ENCODE data around the gene ANKRD28. TPM values are rescaled to one million over a fixed set of nuclear protein-coding genes. Genes with fewer than 3 reads are reported as not detected.
"Not testable (repeated sequence)": the region's sequence is repeated elsewhere in the genome, so short reads cannot be mapped to it uniquely, and the experiment has no call there.

Gene ANKRD28
- polyA plus RNA-seq, 2 donors = 6.6 to 9.2 TPM

- no peak overlapping the region for H3K27ac ChIP-seq (ENCODE audit: low read depth in 2 of 2, low read length in 1 of 2)
- no peaks in the 10 kb centered on the region for H3K4me1 ChIP-seq (ENCODE audit: control insufficient read depth in 2 of 2, insufficient read depth in 2 of 2, low read length in 1 of 2)
- no peaks in the 10 kb centered on the region for H3K36me3 ChIP-seq (ENCODE audit: control insufficient read depth in 2 of 2, insufficient read depth in 2 of 2, low read length in 1 of 2)
- WGBS, 2 donors = 95 to 98% methylated on average over 3 of the region's 3 CpGs
- no peak overlapping the region for H3K4me3 ChIP-seq (ENCODE audit: low read depth in 1 of 2, low read length in 2 of 2)
- H3K9me3 ChIP-seq (ENCODE audit: control insufficient read depth in 2 of 2, insufficient read depth in 1 of 2, low read depth in 1 of 2, low read length in 1 of 2) = no peaks in the 10 kb centered on the region
- no peaks in the 10 kb centered on the region for H3K27me3 ChIP-seq (ENCODE audit: control insufficient read depth in 1 of 2, insufficient read depth in 2 of 2, low read length in 2 of 2)
These were observed 54.2 kb downstream of the ANKRD28 start for GRCh38 chr3:15743587-15744009.

- not testable (repeated sequence) for H3K36me3 ChIP-seq (ENCODE audit: control insufficient read depth in 2 of 2, insufficient read depth in 2 of 2, low read length in 1 of 2); H3K9me3 ChIP-seq (ENCODE audit: control insufficient read depth in 2 of 2, insufficient read depth in 1 of 2, low read depth in 1 of 2, low read length in 1 of 2); H3K4me1 ChIP-seq (ENCODE audit: control insufficient read depth in 2 of 2, insufficient read depth in 2 of 2, low read length in 1 of 2); H3K27me3 ChIP-seq (ENCODE audit: control insufficient read depth in 1 of 2, insufficient read depth in 2 of 2, low read length in 2 of 2); H3K4me3 ChIP-seq (ENCODE audit: low read depth in 1 of 2, low read length in 2 of 2); H3K27ac ChIP-seq (ENCODE audit: low read depth in 2 of 2, low read length in 1 of 2)
- 98% methylated on average over 16 to 25 of the region's 26 CpGs for WGBS, 2 donors
These were observed 55.5 kb downstream of the ANKRD28 start for GRCh38 chr3:15742236-15742635.

- not testable (repeated sequence) for H3K27me3 ChIP-seq (ENCODE audit: control insufficient read depth in 1 of 2, insufficient read depth in 2 of 2, low read length in 2 of 2); H3K9me3 ChIP-seq (ENCODE audit: control insufficient read depth in 2 of 2, insufficient read depth in 1 of 2, low read depth in 1 of 2, low read length in 1 of 2); H3K4me1 ChIP-seq (ENCODE audit: control insufficient read depth in 2 of 2, insufficient read depth in 2 of 2, low read length in 1 of 2); H3K4me3 ChIP-seq (ENCODE audit: low read depth in 1 of 2, low read length in 2 of 2); H3K36me3 ChIP-seq (ENCODE audit: control insufficient read depth in 2 of 2, insufficient read depth in 2 of 2, low read length in 1 of 2); H3K27ac ChIP-seq (ENCODE audit: low read depth in 2 of 2, low read length in 1 of 2)
- WGBS, 2 donors = 96 to 99% methylated on average over 8 to 9 of the region's 11 CpGs
These were observed 59.2 kb downstream of the ANKRD28 start for GRCh38 chr3:15738616-15739005.

- Histone ChIP-seq H3K36me3 (ENCODE audit: control insufficient read depth in 2 of 2, insufficient read depth in 2 of 2, low read length in 1 of 2) (peaks cover 0 to 3% of the 10 kb centered on the region in 2 donors), H3K9me3 (ENCODE audit: control insufficient read depth in 2 of 2, insufficient read depth in 1 of 2, low read depth in 1 of 2, low read length in 1 of 2) (no peaks in the 10 kb centered on the region), H3K27ac (ENCODE audit: low read depth in 2 of 2, low read length in 1 of 2) (no peak overlapping the region), H3K4me1 (ENCODE audit: control insufficient read depth in 2 of 2, insufficient read depth in 2 of 2, low read length in 1 of 2) (no peaks in the 10 kb centered on the region), H3K4me3 (ENCODE audit: low read depth in 1 of 2, low read length in 2 of 2) (no peak overlapping the region), H3K27me3 (ENCODE audit: control insufficient read depth in 1 of 2, insufficient read depth in 2 of 2, low read length in 2 of 2) (no peaks in the 10 kb centered on the region)
- 97 to 98% methylated on average over 2 of the region's 2 CpGs for WGBS, 2 donors
These were observed 66.8 kb downstream of the ANKRD28 start for GRCh38 chr3:15731024-15731423.

DNA sequence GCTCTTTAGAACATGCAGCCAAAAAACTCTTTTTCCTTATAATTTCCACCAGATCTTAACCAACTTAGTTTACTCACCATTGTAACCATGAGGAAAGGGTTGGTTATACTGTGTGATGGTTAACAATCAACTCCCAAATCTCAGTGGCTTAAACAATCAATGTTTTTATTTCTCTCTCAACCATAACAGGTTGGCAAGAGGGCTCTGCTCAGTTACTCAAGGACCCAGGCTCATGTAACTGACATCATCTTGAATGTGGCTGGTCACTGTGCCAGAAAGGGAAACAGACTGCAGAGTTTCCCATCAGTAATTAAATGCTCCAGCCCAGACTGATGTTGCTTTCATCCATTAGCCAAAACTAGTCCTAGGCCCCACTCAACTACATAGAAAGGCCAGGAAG is 69.0 kb downstream of the ANKRD28 start:
- Histone ChIP-seq H3K36me3 (ENCODE audit: control insufficient read depth in 2 of 2, insufficient read depth in 2 of 2, low read length in 1 of 2) (peaks cover 0 to 3% of the 10 kb centered on the region in 2 donors), H3K27ac (ENCODE audit: low read depth in 2 of 2, low read length in 1 of 2) (no peak overlapping the region), H3K4me3 (ENCODE audit: low read depth in 1 of 2, low read length in 2 of 2) (no peak overlapping the region), H3K9me3 (ENCODE audit: control insufficient read depth in 2 of 2, insufficient read depth in 1 of 2, low read depth in 1 of 2, low read length in 1 of 2) (no peaks in the 10 kb centered on the region), H3K27me3 (ENCODE audit: control insufficient read depth in 1 of 2, insufficient read depth in 2 of 2, low read length in 2 of 2) (no peaks in the 10 kb centered on the region), H3K4me1 (ENCODE audit: control insufficient read depth in 2 of 2, insufficient read depth in 2 of 2, low read length in 1 of 2) (no peaks in the 10 kb centered on the region)

DNA sequence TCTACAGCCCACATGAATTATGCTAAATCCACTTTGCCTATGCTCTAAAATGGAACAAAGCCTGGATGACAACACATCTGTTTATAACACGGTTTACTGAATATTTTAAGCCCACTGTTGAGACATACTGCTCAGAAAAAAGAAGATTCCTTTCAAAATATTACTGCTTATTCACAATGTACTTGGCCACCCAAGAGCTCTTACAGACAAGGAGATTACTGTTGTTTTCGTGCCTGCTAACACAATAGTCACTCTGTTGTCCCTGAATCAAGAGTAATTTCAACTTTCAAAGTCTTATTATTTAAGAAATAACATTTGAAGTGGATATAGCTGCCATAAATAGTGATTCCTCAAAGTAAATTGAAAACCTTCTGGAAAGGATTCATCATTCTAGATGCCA is 70.9 kb downstream of the ANKRD28 start:
- H3K27me3 ChIP-seq (ENCODE audit: control insufficient read depth in 1 of 2, insufficient read depth in 2 of 2, low read length in 2 of 2) = no peaks in the 10 kb centered on the region
- H3K36me3 ChIP-seq (ENCODE audit: control insufficient read depth in 2 of 2, insufficient read depth in 2 of 2, low read length in 1 of 2) = peaks cover 0 to 2% of the 10 kb centered on the region in 2 donors
- H3K9me3 ChIP-seq (ENCODE audit: control insufficient read depth in 2 of 2, insufficient read depth in 1 of 2, low read depth in 1 of 2, low read length in 1 of 2) = no peaks in the 10 kb centered on the region
- H3K4me3 ChIP-seq (ENCODE audit: low read depth in 1 of 2, low read length in 2 of 2) = no peak overlapping the region
- WGBS, 2 donors = 75 to 78% methylated on average over 2 of the region's 2 CpGs
- H3K27ac ChIP-seq (ENCODE audit: low read depth in 2 of 2, low read length in 1 of 2) = no peak overlapping the region
- H3K4me1 ChIP-seq (ENCODE audit: control insufficient read depth in 2 of 2, insufficient read depth in 2 of 2, low read length in 1 of 2) = no peaks in the 10 kb centered on the region

DNA sequence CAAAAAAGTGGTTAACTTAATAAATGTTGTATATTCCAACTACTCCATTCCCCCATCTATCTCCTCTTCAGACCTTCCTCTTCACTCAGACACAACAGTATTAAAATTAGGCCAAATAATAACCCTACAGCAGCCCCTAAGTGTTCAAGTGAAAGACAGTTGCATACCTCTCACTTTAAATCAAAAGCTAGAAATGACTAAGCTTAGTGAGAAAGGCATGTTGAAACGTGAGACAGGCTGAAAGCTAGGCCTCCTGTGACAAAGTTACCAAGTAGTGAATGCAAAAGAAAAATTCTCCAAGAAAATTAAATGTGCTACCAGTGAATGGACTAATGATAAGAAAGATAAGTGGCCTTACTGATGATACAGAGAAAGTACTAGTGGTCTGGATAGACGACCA is 71.7 kb downstream of the ANKRD28 start:
- Histone ChIP-seq H3K4me3 (ENCODE audit: low read depth in 1 of 2, low read length in 2 of 2) (no peak overlapping the region), H3K27ac (ENCODE audit: low read depth in 2 of 2, low read length in 1 of 2) (no peak overlapping the region), H3K36me3 (ENCODE audit: control insufficient read depth in 2 of 2, insufficient read depth in 2 of 2, low read length in 1 of 2) (peaks cover 0 to 2% of the 10 kb centered on the region in 2 donors), H3K4me1 (ENCODE audit: control insufficient read depth in 2 of 2, insufficient read depth in 2 of 2, low read length in 1 of 2) (no peaks in the 10 kb centered on the region), H3K9me3 (ENCODE audit: control insufficient read depth in 2 of 2, insufficient read depth in 1 of 2, low read depth in 1 of 2, low read length in 1 of 2) (no peaks in the 10 kb centered on the region), H3K27me3 (ENCODE audit: control insufficient read depth in 1 of 2, insufficient read depth in 2 of 2, low read length in 2 of 2) (no peaks in the 10 kb centered on the region)
- WGBS, 2 donors = 32 to 50% methylated on average over 2 of the region's 2 CpGs

DNA sequence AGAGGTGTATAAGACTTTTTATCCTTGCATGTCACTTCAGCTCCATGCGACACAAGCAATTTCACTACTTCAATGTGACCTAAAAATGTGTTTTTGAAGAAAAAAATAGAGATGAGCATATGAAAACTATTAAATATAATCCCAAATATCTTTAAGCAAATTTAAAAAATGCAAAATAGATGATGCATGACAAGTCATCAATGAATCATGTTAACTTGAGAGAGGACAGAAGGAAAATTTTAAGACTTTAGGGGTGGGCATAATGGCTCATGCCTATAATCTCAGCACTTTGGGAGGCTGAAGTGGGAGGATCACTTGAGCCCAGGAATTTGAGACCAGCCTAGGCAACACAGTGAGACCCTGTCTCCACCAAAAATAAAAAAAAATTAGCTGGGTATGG is 73.3 kb downstream of the ANKRD28 start:
- Histone ChIP-seq H3K36me3 (ENCODE audit: control insufficient read depth in 2 of 2, insufficient read depth in 2 of 2, low read length in 1 of 2) (peaks cover 0 to 5% of the 10 kb centered on the region in 2 donors), H3K9me3 (ENCODE audit: control insufficient read depth in 2 of 2, insufficient read depth in 1 of 2, low read depth in 1 of 2, low read length in 1 of 2) (no peaks in the 10 kb centered on the region), H3K4me1 (ENCODE audit: control insufficient read depth in 2 of 2, insufficient read depth in 2 of 2, low read length in 1 of 2) (no peaks in the 10 kb centered on the region), H3K4me3 (ENCODE audit: low read depth in 1 of 2, low read length in 2 of 2) (no peak overlapping the region), H3K27me3 (ENCODE audit: control insufficient read depth in 1 of 2, insufficient read depth in 2 of 2, low read length in 2 of 2) (no peaks in the 10 kb centered on the region), H3K27ac (ENCODE audit: low read depth in 2 of 2, low read length in 1 of 2) (no peak overlapping the region)
- WGBS, 2 donors = 97 to 100% methylated on average over 1 of the region's 1 CpG

- no peak overlapping the region for H3K4me3 ChIP-seq (ENCODE audit: low read depth in 1 of 2, low read length in 2 of 2)
- no peaks in the 10 kb centered on the region for H3K4me1 ChIP-seq (ENCODE audit: control insufficient read depth in 2 of 2, insufficient read depth in 2 of 2, low read length in 1 of 2)
- no peak overlapping the region for H3K27ac ChIP-seq (ENCODE audit: low read depth in 2 of 2, low read length in 1 of 2)
- H3K36me3 ChIP-seq (ENCODE audit: control insufficient read depth in 2 of 2, insufficient read depth in 2 of 2, low read length in 1 of 2) = peaks cover 0 to 5% of the 10 kb centered on the region in 2 donors
- H3K9me3 ChIP-seq (ENCODE audit: control insufficient read depth in 2 of 2, insufficient read depth in 1 of 2, low read depth in 1 of 2, low read length in 1 of 2) = no peaks in the 10 kb centered on the region
- H3K27me3 ChIP-seq (ENCODE audit: control insufficient read depth in 1 of 2, insufficient read depth in 2 of 2, low read length in 2 of 2) = no peaks in the 10 kb centered on the region
These were observed 74.2 kb downstream of the ANKRD28 start for GRCh38 chr3:15723624-15723884.

DNA sequence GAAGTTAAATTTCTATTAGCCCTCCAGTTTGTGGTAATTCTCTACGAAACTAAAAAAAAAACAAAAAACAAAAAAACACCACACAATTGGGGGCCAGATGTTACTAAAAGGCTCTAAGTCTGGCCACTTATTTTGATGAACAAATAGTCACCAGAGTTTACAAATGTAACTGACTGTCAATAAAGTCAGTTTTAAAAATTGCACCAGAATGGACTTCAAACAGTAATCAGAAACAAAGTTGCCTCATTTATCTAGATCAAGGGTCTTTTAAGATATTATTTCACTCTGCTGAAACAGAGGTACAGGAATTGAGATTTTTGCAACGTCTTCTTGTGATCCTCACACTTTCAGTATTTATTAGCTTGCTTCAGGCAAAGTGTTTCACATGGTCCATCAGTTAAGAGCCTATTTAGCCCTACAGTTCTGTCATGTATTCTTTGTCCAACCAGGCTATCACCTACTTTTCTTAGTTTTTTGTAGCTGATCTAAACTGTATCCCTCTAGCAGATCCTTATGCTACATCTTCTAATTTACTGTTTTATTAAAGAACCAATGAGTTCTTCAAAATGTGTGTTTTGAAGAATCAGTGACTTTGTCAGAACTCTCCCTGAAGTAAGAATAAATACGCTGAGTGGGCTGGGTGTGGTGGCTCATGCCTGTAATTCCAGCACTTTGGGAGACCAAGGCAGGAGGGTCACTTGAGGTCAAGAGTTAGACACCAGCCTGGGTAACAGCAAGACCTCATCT is 74.7 kb downstream of the ANKRD28 start:
- no peak overlapping the region for H3K4me3 ChIP-seq (ENCODE audit: low read depth in 1 of 2, low read length in 2 of 2)
- 59 to 84% methylated on average over 3 of the region's 3 CpGs for WGBS, 2 donors

More for the DNA sequence above, 74.7 kb downstream of the ANKRD28 start:
- Histone ChIP-seq H3K4me1 (ENCODE audit: control insufficient read depth in 2 of 2, insufficient read depth in 2 of 2, low read length in 1 of 2) (no peaks in the 10 kb centered on the region), H3K27me3 (ENCODE audit: control insufficient read depth in 1 of 2, insufficient read depth in 2 of 2, low read length in 2 of 2) (no peaks in the 10 kb centered on the region), H3K36me3 (ENCODE audit: control insufficient read depth in 2 of 2, insufficient read depth in 2 of 2, low read length in 1 of 2) (peaks cover 0 to 5% of the 10 kb centered on the region in 2 donors), H3K9me3 (ENCODE audit: control insufficient read depth in 2 of 2, insufficient read depth in 1 of 2, low read depth in 1 of 2, low read length in 1 of 2) (no peaks in the 10 kb centered on the region), H3K27ac (ENCODE audit: low read depth in 2 of 2, low read length in 1 of 2) (no peak overlapping the region)
